GM12801 (cell line): ENCODE results near the gene NPIPB13.
"Not testable (repeated sequence)": the region's sequence is repeated elsewhere in the genome, so short reads cannot be mapped to it uniquely, and the experiment has no call there.

ENCODE experiments used
- CTCF ChIP-seq: IDR thresholded peaks from one replicate; pipeline ENCODE4 v1.5.1; 2011; ENCODE audit warnings: control low read depth; ENCODE audit not compliant: insufficient read length; ENCODE audit errors: extremely low read depth

NPIPB13 gene

GRCh38 chr16:30248379-30248778 lies at the start of gene NPIPB13:
TSS of gene NPIPB13 (minus strand) at chr16:30248479. CDS start at chr16:30245573, 2,906 bp downstream.
- not testable (repeated sequence) for TF ChIP-seq CTCF

- TF ChIP-seq CTCF: not testable (repeated sequence)
Measured at GRCh38 chr16:30199049-30199448, 49.2 kb downstream of the NPIPB13 start, which contains the start of gene SULT1A3. TSS of gene SULT1A3 (plus strand) at chr16:30199255. CDS start at chr16:30200729, 1,474 bp downstream.
